ENCODE measurements around the gene PNMA8B. TPM values are rescaled to one million over a fixed set of nuclear protein-coding genes. Genes with fewer than 3 reads are reported as not detected.

Gene PNMA8B
- total RNA-seq, 2 donors from 2014 or later = 3.1 to 5.9 TPM

DNA sequence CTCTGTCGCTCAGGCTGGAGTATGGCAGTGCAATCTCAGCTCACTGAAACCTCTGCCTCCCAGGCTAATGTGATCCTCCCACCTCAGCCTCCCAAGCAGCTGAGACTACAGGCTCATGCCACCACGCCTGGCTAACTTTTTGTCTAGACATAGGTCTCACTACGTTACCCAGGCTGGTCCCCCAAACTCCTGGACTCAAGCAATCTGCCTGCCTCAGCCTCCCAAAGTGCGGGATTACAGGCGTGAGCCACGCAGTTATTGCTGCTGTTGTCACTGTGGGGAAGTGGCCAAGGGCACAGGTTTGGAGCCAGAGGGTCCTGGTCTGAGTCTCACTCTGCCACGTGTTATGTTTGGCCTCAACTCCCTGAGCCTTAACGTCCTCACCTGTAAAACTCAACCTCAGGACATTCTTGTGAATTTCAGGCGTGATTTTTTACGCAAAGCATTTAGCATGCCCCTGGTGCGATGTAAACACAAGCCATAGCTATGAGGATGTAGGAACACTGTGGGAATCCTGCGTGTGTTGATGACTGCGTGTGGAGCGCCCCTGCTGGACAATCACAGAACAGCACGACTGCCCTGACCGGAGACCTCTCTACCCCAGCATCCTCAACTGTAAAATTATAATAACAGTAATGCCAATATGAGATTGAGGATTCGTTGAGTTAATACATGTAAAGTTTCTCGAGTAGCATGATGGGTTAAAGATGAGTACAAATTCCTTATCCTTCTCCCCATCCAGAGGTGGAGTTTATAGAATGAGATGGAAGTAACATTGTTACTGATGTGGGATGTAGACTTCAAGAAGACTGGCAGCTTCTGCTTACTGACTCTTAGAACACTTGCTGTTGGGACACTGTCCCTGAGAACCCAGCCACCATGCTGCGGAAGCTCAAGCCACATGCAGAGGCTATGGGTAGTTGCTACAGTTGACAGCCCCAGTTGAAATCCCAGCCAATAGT lies 41.8 kb upstream of the PNMA8B start:
- H3K9ac ChIP-seq (ENCODE audit: extremely low read depth, low read length, poor library complexity, severe bottlenecking) = no peak overlapping the region
- H3K27me3 ChIP-seq (ENCODE audit: control insufficient read depth, insufficient read depth, low read length, poor library complexity, severe bottlenecking) = no peaks in the 10 kb centered on the region
- no peaks in the 10 kb centered on the region for H3K9me3 ChIP-seq (ENCODE audit: control insufficient read depth, low read length)
- Mint-ChIP-seq H3K27ac (no peak overlapping the region), H3K27me3 (ENCODE audit: insufficient read depth) (peaks cover 6% of the 10 kb centered on the region), H3K36me3 (ENCODE audit: low read depth) (no peaks in the 10 kb centered on the region), H3K4me3 (no peak overlapping the region), H3K4me1 (no peaks in the 10 kb centered on the region), H3K9me3 (no peaks in the 10 kb centered on the region)
- DNase-seq = peak; percentile 85
- no peaks in the 10 kb centered on the region for H3K36me3 ChIP-seq (ENCODE audit: control insufficient read depth, insufficient read depth, low read length)
- TF ChIP-seq, protein P1, sequence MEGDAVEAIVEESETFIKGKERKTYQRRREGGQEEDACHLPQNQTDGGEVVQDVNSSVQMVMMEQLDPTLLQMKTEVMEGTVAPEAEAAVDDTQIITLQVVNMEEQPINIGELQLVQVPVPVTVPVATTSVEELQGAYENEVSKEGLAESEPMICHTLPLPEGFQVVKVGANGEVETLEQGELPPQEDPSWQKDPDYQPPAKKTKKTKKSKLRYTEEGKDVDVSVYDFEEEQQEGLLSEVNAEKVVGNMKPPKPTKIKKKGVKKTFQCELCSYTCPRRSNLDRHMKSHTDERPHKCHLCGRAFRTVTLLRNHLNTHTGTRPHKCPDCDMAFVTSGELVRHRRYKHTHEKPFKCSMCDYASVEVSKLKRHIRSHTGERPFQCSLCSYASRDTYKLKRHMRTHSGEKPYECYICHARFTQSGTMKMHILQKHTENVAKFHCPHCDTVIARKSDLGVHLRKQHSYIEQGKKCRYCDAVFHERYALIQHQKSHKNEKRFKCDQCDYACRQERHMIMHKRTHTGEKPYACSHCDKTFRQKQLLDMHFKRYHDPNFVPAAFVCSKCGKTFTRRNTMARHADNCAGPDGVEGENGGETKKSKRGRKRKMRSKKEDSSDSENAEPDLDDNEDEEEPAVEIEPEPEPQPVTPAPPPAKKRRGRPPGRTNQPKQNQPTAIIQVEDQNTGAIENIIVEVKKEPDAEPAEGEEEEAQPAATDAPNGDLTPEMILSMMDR (conservative IDR thresholded peaks at IDR 0.05) = peak; percentile 94
- H3K27ac ChIP-seq (ENCODE audit: low read depth, low read length) = no peak overlapping the region
- no peaks in the 10 kb centered on the region for H3K4me1 ChIP-seq (ENCODE audit: control insufficient read depth, insufficient read depth, low read length)
- 35 to 55% methylated on average over 11 to 19 of the region's 19 CpGs for WGBS, 2 experiments (ENCODE audit: insufficient coverage in 1 of 2, insufficient read length in 1 of 2)
- no peak overlapping the region for H3K4me3 ChIP-seq (ENCODE audit: low read length)

DNA sequence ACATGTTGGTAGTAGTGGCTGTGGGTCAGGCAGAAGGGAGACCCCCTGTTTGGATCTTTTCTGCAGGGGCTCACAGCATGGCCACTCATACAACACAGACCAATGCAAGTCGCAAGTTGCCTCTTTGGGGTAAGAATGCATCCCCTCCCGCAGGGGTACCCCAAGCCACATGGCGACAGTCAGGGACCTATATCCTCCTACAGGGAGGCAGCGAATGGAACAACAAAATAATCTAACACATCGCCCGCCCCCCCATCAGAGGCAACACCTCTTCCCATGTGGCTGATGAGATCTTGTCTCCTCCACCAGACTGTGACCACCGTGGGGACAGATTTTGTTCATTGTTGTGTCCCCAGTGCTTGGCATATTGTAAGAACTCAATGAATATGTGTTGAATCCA lies 40.7 kb upstream of the PNMA8B start:
- H3K27me3 ChIP-seq (ENCODE audit: control insufficient read depth, insufficient read depth, low read length, poor library complexity, severe bottlenecking) = no peaks in the 10 kb centered on the region
- no peaks in the 10 kb centered on the region for H3K9me3 ChIP-seq (ENCODE audit: control insufficient read depth, low read length)
- no peak overlapping the region for H3K4me3 ChIP-seq (ENCODE audit: low read length)
- TF ChIP-seq, protein P1 (conservative IDR thresholded peaks at IDR 0.05) = no peak
- DNase-seq = no peak
- H3K36me3 ChIP-seq (ENCODE audit: control insufficient read depth, insufficient read depth, low read length) = no peaks in the 10 kb centered on the region
- no peak overlapping the region for H3K9ac ChIP-seq (ENCODE audit: extremely low read depth, low read length, poor library complexity, severe bottlenecking)
- Mint-ChIP-seq H3K27me3 (ENCODE audit: insufficient read depth) (peaks cover 6% of the 10 kb centered on the region), H3K9me3 (no peaks in the 10 kb centered on the region), H3K4me1 (no peaks in the 10 kb centered on the region), H3K36me3 (ENCODE audit: low read depth) (no peaks in the 10 kb centered on the region), H3K4me3 (no peak overlapping the region), H3K27ac (no peak overlapping the region)
- H3K27ac ChIP-seq (ENCODE audit: low read depth, low read length) = no peak overlapping the region
- no peaks in the 10 kb centered on the region for H3K4me1 ChIP-seq (ENCODE audit: control insufficient read depth, insufficient read depth, low read length)
- 90 to 94% methylated on average over 2 to 7 of the region's 7 CpGs for WGBS, 2 experiments (ENCODE audit: insufficient coverage in 1 of 2, insufficient read length in 1 of 2)

DNA sequence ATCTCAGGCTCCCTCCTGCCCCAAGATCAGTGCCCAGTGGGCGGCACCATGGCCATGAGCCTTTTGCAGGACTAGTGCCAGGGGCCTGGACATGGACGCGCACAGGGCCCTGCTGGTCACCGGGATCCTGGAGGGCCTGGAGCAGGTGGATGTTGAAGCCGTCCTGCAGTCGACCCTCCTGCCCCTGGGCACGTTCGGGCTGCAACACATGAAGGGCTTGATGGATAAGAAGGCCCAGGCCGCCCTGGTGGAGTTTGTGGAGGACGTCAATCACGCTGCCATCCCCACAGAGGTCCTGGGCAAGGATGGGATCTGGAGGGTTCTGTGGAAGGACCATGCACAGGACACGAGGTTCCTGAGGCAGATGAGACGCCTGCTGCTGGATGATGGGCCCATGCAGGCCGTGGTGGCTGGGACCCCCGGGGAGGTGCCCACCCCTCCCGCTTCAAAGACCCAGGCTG lies 38.0 kb upstream of the PNMA8B start:
- Mint-ChIP-seq H3K36me3 (ENCODE audit: low read depth) (no peaks in the 10 kb centered on the region), H3K4me1 (peaks cover 4% of the 10 kb centered on the region), H3K27me3 (ENCODE audit: insufficient read depth) (peaks cover 5% of the 10 kb centered on the region), H3K4me3 (no peak overlapping the region), H3K9me3 (no peaks in the 10 kb centered on the region), H3K27ac (no peak overlapping the region)
- no peaks in the 10 kb centered on the region for H3K9me3 ChIP-seq (ENCODE audit: control insufficient read depth, low read length)
- TF ChIP-seq, protein P1 (conservative IDR thresholded peaks at IDR 0.05) = no peak
- H3K27ac ChIP-seq (ENCODE audit: low read depth, low read length) = no peak overlapping the region
- no peak overlapping the region for H3K9ac ChIP-seq (ENCODE audit: extremely low read depth, low read length, poor library complexity, severe bottlenecking)
- H3K36me3 ChIP-seq (ENCODE audit: control insufficient read depth, insufficient read depth, low read length) = no peaks in the 10 kb centered on the region
- 85 to 94% methylated on average over 4 to 16 of the region's 16 CpGs for WGBS, 2 experiments (ENCODE audit: insufficient coverage in 1 of 2, insufficient read length in 1 of 2)
- H3K4me3 ChIP-seq (ENCODE audit: low read length) = no peak overlapping the region
- no peaks in the 10 kb centered on the region for H3K27me3 ChIP-seq (ENCODE audit: control insufficient read depth, insufficient read depth, low read length, poor library complexity, severe bottlenecking)
- no peak for DNase-seq
- no peaks in the 10 kb centered on the region for H3K4me1 ChIP-seq (ENCODE audit: control insufficient read depth, insufficient read depth, low read length)
